ENCODE results near the gene ST7. TPM values are rescaled to one million over a fixed set of nuclear protein-coding genes. Genes with fewer than 3 reads are reported as not detected.

ST7 gene
- total and polyA plus RNA-seq, 2 of the 13 experiments (the other 11 are each of a cell fraction or from before 2014, with no cell fraction given): 17.3 to 23.5 TPM

GRCh38 chr7:117185124-117185523 is 231.8 kb downstream of the ST7 start:
- Histone ChIP-seq H3K4me3 (replicated peaks in 1 of 3; ENCODE audit: insufficient read depth in 1 of 3, low read depth in 2 of 3, low read length in 3 of 3) (no peak overlapping the region), H2AFZ (ENCODE audit: low read length) (no peak overlapping the region), H3K27ac (ENCODE audit: extremely low read length, insufficient read depth, low read length) (no peak overlapping the region), H3K4me1 (ENCODE audit: insufficient read depth, low read length) (no peaks in the 10 kb centered on the region), H3K9ac (ENCODE audit: insufficient read depth, low read depth, low read length) (no peak overlapping the region), H3K79me2 (ENCODE audit: insufficient read depth, low read length) (no peaks in the 10 kb centered on the region), H3K4me2 (ENCODE audit: low read depth, low read length) (no peak overlapping the region), H3K27me3 (ENCODE audit: control insufficient read depth in 1 of 2, insufficient read depth in 2 of 2, low read length in 2 of 2) (no peaks in the 10 kb centered on the region), H3K9me3 (ENCODE audit: low read length) (no peaks in the 10 kb centered on the region), H3K36me3 (replicated peaks in 1 of 2; ENCODE audit: control insufficient read depth in 1 of 2, insufficient read depth in 2 of 2, low read length in 2 of 2) (peaks cover 0 to 2% of the 10 kb centered on the region in 2 experiments; a peak in 3 of 5 replicates), H4K20me1 (ENCODE audit: insufficient read depth, low read length) (no peaks in the 10 kb centered on the region)
- DNase-seq (ENCODE audit: low spot score): no peak
- in situ Hi-C loops (cut with HindIII; ENCODE audit: extremely low pct_ligation_motif_present, low pct_unique_long_range_greater_than_20kb) (no loop called here), intact Hi-C loops (cut with micrococcal nuclease; ENCODE audit: unreplicated experiment) (no loop called here)
- CTCF ChIA-PET (ENCODE audit: low intra/inter-chr PET ratio, low total read pairs): no interaction called here
- no peak for FAIRE-seq
- ATAC-seq: no peak
- 98% methylated on average over 3 of the region's 3 CpGs for WGBS (ENCODE audit: low lambda C conversion rate)
- POLR2A ChIA-PET: no interaction called here
- BruUV-seq (replicated peaks): no TSS peak
- TF ChIP-seq ZNF737 (CRISPR knock-in tag; IDR thresholded peaks at IDR 0.05; ENCODE audit: borderline replicate concordance) (no peak), ZFP41 (CRISPR knock-in tag; IDR thresholded peaks at IDR 0.05; ENCODE audit: borderline replicate concordance) (no peak), ZNF839 (CRISPR knock-in tag; IDR thresholded peaks at IDR 0.05; ENCODE audit: borderline replicate concordance) (no peak), MTF1 (CRISPR knock-in tag; IDR thresholded peaks at IDR 0.05) (no peak), ZNF335 (CRISPR knock-in tag; IDR thresholded peaks at IDR 0.05) (no peak), FOXP1 (IDR thresholded peaks at IDR 0.05) (no peak), FOXP1 (CRISPR knock-in tag; IDR thresholded peaks at IDR 0.05) (no peak), ATAD3A (CRISPR knock-in tag; IDR thresholded peaks at IDR 0.05) (no peak), ZNF101 (CRISPR knock-in tag; IDR thresholded peaks at IDR 0.05; ENCODE audit: borderline replicate concordance, low read depth) (no peak), MAFK (conservative IDR thresholded peaks at IDR 0.05 in 1 of 2, IDR thresholded peaks at IDR 0.05 in 1 of 2; ENCODE audit: low read length in 2 of 2) (no peak), RAD51 (IDR thresholded peaks at IDR 0.05; ENCODE audit: borderline replicate concordance) (no peak), ZNF382 (CRISPR knock-in tag; IDR thresholded peaks at IDR 0.05; ENCODE audit: borderline replicate concordance) (no peak)
- TF ChIP-seq, protein P1, sequence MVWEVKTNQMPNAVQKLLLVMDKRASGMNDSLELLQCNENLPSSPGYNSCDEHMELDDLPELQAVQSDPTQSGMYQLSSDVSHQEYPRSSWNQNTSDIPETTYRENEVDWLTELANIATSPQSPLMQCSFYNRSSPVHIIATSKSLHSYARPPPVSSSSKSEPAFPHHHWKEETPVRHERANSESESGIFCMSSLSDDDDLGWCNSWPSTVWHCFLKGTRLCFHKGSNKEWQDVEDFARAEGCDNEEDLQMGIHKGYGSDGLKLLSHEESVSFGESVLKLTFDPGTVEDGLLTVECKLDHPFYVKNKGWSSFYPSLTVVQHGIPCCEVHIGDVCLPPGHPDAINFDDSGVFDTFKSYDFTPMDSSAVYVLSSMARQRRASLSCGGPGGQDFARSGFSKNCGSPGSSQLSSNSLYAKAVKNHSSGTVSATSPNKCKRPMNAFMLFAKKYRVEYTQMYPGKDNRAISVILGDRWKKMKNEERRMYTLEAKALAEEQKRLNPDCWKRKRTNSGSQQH (CRISPR knock-in tag; IDR thresholded peaks at IDR 0.05; ENCODE audit: low read depth): no peak
- TF ChIP-seq, protein P2, sequence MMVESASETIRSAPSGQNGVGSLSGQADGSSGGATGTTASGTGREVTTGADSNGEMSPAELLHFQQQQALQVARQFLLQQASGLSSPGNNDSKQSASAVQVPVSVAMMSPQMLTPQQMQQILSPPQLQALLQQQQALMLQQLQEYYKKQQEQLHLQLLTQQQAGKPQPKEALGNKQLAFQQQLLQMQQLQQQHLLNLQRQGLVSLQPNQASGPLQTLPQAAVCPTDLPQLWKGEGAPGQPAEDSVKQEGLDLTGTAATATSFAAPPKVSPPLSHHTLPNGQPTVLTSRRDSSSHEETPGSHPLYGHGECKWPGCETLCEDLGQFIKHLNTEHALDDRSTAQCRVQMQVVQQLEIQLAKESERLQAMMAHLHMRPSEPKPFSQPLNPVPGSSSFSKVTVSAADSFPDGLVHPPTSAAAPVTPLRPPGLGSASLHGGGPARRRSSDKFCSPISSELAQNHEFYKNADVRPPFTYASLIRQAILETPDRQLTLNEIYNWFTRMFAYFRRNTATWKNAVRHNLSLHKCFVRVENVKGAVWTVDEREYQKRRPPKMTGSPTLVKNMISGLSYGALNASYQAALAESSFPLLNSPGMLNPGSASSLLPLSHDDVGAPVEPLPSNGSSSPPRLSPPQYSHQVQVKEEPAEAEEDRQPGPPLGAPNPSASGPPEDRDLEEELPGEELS (CRISPR knock-in tag; IDR thresholded peaks at IDR 0.05): no peak
- TF ChIP-seq, protein P3, sequence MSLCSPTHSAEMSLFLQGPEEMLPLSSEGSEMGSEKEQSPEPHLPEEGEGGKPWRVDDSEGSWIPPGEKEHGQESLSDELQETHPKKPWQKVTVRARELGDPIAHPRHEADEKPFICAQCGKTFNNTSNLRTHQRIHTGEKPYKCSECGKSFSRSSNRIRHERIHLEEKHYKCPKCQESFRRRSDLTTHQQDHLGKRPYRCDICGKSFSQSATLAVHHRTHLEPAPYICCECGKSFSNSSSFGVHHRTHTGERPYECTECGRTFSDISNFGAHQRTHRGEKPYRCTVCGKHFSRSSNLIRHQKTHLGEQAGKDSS (CRISPR knock-in tag; IDR thresholded peaks at IDR 0.05; ENCODE audit: borderline replicate concordance, low read depth): no peak
- TF ChIP-seq, protein P4, sequence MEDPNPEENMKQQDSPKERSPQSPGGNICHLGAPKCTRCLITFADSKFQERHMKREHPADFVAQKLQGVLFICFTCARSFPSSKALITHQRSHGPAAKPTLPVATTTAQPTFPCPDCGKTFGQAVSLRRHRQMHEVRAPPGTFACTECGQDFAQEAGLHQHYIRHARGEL (CRISPR knock-in tag; IDR thresholded peaks at IDR 0.05): no peak
- TF ChIP-seq, protein P5, sequence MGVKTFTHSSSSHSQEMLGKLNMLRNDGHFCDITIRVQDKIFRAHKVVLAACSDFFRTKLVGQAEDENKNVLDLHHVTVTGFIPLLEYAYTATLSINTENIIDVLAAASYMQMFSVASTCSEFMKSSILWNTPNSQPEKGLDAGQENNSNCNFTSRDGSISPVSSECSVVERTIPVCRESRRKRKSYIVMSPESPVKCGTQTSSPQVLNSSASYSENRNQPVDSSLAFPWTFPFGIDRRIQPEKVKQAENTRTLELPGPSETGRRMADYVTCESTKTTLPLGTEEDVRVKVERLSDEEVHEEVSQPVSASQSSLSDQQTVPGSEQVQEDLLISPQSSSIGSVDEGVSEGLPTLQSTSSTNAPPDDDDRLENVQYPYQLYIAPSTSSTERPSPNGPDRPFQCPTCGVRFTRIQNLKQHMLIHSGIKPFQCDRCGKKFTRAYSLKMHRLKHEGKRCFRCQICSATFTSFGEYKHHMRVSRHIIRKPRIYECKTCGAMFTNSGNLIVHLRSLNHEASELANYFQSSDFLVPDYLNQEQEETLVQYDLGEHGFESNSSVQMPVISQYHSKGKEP (CRISPR knock-in tag; IDR thresholded peaks at IDR 0.05): no peak
- TF ChIP-seq, protein P6, sequence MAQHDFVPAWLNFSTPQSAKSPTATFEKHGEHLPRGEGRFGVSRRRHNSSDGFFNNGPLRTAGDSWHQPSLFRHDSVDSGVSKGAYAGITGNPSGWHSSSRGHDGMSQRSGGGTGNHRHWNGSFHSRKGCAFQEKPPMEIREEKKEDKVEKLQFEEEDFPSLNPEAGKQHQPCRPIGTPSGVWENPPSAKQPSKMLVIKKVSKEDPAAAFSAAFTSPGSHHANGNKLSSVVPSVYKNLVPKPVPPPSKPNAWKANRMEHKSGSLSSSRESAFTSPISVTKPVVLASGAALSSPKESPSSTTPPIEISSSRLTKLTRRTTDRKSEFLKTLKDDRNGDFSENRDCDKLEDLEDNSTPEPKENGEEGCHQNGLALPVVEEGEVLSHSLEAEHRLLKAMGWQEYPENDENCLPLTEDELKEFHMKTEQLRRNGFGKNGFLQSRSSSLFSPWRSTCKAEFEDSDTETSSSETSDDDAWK (CRISPR knock-in tag; IDR thresholded peaks at IDR 0.05): no peak
